ENCODE data around the gene DNAH17. TPM values are rescaled to one million over a fixed set of nuclear protein-coding genes. Genes with fewer than 3 reads are reported as not detected.
"Not testable (repeated sequence)": the region's sequence is repeated elsewhere in the genome, so short reads cannot be mapped to it uniquely, and the experiment has no call there.

The DNAH17 gene
- total and polyA plus RNA-seq, 9 donors: 0.35 to 5.2 (median 2.0) TPM

- Histone ChIP-seq H3K9me3 (replicated peaks; ENCODE audit: control insufficient read depth, low read depth, low read length) (no peaks in the 10 kb centered on the region), H3K27me3 (ENCODE audit: control insufficient read depth, insufficient read depth, low read length) (peaks cover 2% of the 10 kb centered on the region), H3K4me1 (ENCODE audit: control insufficient read depth, insufficient read depth, low read length) (no peaks in the 10 kb centered on the region), H3K27ac (ENCODE audit: low read length) (no peak overlapping the region), H3K4me3 (ENCODE audit: low read length) (no peak overlapping the region), H3K36me3 (ENCODE audit: control insufficient read depth, insufficient read depth, low read length) (no peaks in the 10 kb centered on the region)
- DNase-seq: no peak
- WGBS (ENCODE audit: insufficient coverage): 97% methylated on average over 11 of the region's 11 CpGs
Observed at GRCh38 chr17:78507526-78507925, 69.7 kb downstream of the DNAH17 start.

GRCh38 chr17:78506454-78507309, 70.5 kb downstream of the DNAH17 start:
- Histone ChIP-seq H3K4me1 (ENCODE audit: control insufficient read depth, insufficient read depth, low read length) (no peaks in the 10 kb centered on the region), H3K27me3 (ENCODE audit: control insufficient read depth, insufficient read depth, low read length) (peaks cover 2% of the 10 kb centered on the region), H3K4me3 (ENCODE audit: low read length) (no peak overlapping the region), H3K27ac (ENCODE audit: low read length) (no peak overlapping the region), H3K9me3 (replicated peaks; ENCODE audit: control insufficient read depth, low read depth, low read length) (no peaks in the 10 kb centered on the region), H3K36me3 (ENCODE audit: control insufficient read depth, insufficient read depth, low read length) (no peaks in the 10 kb centered on the region)
- 71% methylated on average over 14 of the region's 20 CpGs for WGBS (ENCODE audit: insufficient coverage)
- DNase-seq: no peak

GRCh38 chr17:78504156-78504925, 72.9 kb downstream of the DNAH17 start:
- H3K4me3 ChIP-seq (ENCODE audit: low read length): no peak overlapping the region
- H3K9me3 ChIP-seq (replicated peaks; ENCODE audit: control insufficient read depth, low read depth, low read length): no peaks in the 10 kb centered on the region
- peaks cover 2% of the 10 kb centered on the region for H3K27me3 ChIP-seq (ENCODE audit: control insufficient read depth, insufficient read depth, low read length)
- H3K36me3 ChIP-seq (ENCODE audit: control insufficient read depth, insufficient read depth, low read length): no peaks in the 10 kb centered on the region
- H3K27ac ChIP-seq (ENCODE audit: low read length): no peak overlapping the region
- no peaks in the 10 kb centered on the region for H3K4me1 ChIP-seq (ENCODE audit: control insufficient read depth, insufficient read depth, low read length)
- 85% methylated on average over 13 of the region's 21 CpGs for WGBS (ENCODE audit: insufficient coverage)
- DNase-seq: no peak

- H3K27ac ChIP-seq (ENCODE audit: low read length); DNase-seq; H3K4me3 ChIP-seq (ENCODE audit: low read length); H3K4me1 ChIP-seq (ENCODE audit: control insufficient read depth, insufficient read depth, low read length); H3K9me3 ChIP-seq (replicated peaks; ENCODE audit: control insufficient read depth, low read depth, low read length); H3K36me3 ChIP-seq (ENCODE audit: control insufficient read depth, insufficient read depth, low read length); H3K27me3 ChIP-seq (ENCODE audit: control insufficient read depth, insufficient read depth, low read length): not testable (repeated sequence)
- 96% methylated on average over 10 of the region's 11 CpGs for WGBS (ENCODE audit: insufficient coverage)
Observed at GRCh38 chr17:78503388-78503787, 73.8 kb downstream of the DNAH17 start.

- WGBS (ENCODE audit: insufficient coverage): 85% methylated on average over 20 of the region's 25 CpGs
- Histone ChIP-seq H3K36me3 (ENCODE audit: control insufficient read depth, insufficient read depth, low read length) (no peaks in the 10 kb centered on the region), H3K9me3 (replicated peaks; ENCODE audit: control insufficient read depth, low read depth, low read length) (no peaks in the 10 kb centered on the region), H3K27me3 (ENCODE audit: control insufficient read depth, insufficient read depth, low read length) (peaks cover 2% of the 10 kb centered on the region), H3K4me3 (ENCODE audit: low read length) (no peak overlapping the region), H3K27ac (ENCODE audit: low read length) (no peak overlapping the region), H3K4me1 (ENCODE audit: control insufficient read depth, insufficient read depth, low read length) (no peaks in the 10 kb centered on the region)
- no peak for DNase-seq
Observed at GRCh38 chr17:78502611-78503148, 74.5 kb downstream of the DNAH17 start.

- Histone ChIP-seq H3K4me1 (ENCODE audit: control insufficient read depth, insufficient read depth, low read length) (peaks cover 5% of the 10 kb centered on the region), H3K4me3 (ENCODE audit: low read length) (no peak overlapping the region), H3K27ac (ENCODE audit: low read length) (no peak overlapping the region), H3K9me3 (replicated peaks; ENCODE audit: control insufficient read depth, low read depth, low read length) (no peaks in the 10 kb centered on the region), H3K36me3 (ENCODE audit: control insufficient read depth, insufficient read depth, low read length) (no peaks in the 10 kb centered on the region), H3K27me3 (ENCODE audit: control insufficient read depth, insufficient read depth, low read length) (no peaks in the 10 kb centered on the region)
- no peak for DNase-seq
- WGBS (ENCODE audit: insufficient coverage): 87% methylated on average over 27 of the region's 27 CpGs
Observed at GRCh38 chr17:78501241-78502036, 75.8 kb downstream of the DNAH17 start.

GRCh38 chr17:78500806-78501205, 76.4 kb downstream of the DNAH17 start:
- WGBS (ENCODE audit: insufficient coverage): 95% methylated on average over 5 of the region's 7 CpGs

GRCh38 chr17:78499715-78500540, 77.3 kb downstream of the DNAH17 start:
- peaks cover 5% of the 10 kb centered on the region for H3K4me1 ChIP-seq (ENCODE audit: control insufficient read depth, insufficient read depth, low read length)
- 81% methylated on average over 16 of the region's 21 CpGs for WGBS (ENCODE audit: insufficient coverage)
- no peaks in the 10 kb centered on the region for H3K36me3 ChIP-seq (ENCODE audit: control insufficient read depth, insufficient read depth, low read length)
- H3K27me3 ChIP-seq (ENCODE audit: control insufficient read depth, insufficient read depth, low read length): no peaks in the 10 kb centered on the region
- H3K9me3 ChIP-seq (replicated peaks; ENCODE audit: control insufficient read depth, low read depth, low read length): no peaks in the 10 kb centered on the region
- no peak for DNase-seq
- H3K27ac ChIP-seq (ENCODE audit: low read length): no peak overlapping the region
- no peak overlapping the region for H3K4me3 ChIP-seq (ENCODE audit: low read length)

More at GRCh38 chr17:78500806-78501205, 76.4 kb downstream of the DNAH17 start:
- no peak for DNase-seq
- Histone ChIP-seq H3K27ac (ENCODE audit: low read length) (no peak overlapping the region), H3K27me3 (ENCODE audit: control insufficient read depth, insufficient read depth, low read length) (no peaks in the 10 kb centered on the region), H3K36me3 (ENCODE audit: control insufficient read depth, insufficient read depth, low read length) (no peaks in the 10 kb centered on the region), H3K4me3 (ENCODE audit: low read length) (no peak overlapping the region), H3K4me1 (ENCODE audit: control insufficient read depth, insufficient read depth, low read length) (peaks cover 5% of the 10 kb centered on the region), H3K9me3 (replicated peaks; ENCODE audit: control insufficient read depth, low read depth, low read length) (no peaks in the 10 kb centered on the region)

GRCh38 chr17:78498848-78499247, 78.3 kb downstream of the DNAH17 start:
- no peak overlapping the region for H3K4me3 ChIP-seq (ENCODE audit: low read length)
- no peaks in the 10 kb centered on the region for H3K36me3 ChIP-seq (ENCODE audit: control insufficient read depth, insufficient read depth, low read length)
- H3K27ac ChIP-seq (ENCODE audit: low read length): no peak overlapping the region
- DNase-seq: no peak
- no peaks in the 10 kb centered on the region for H3K27me3 ChIP-seq (ENCODE audit: control insufficient read depth, insufficient read depth, low read length)
- H3K4me1 ChIP-seq (ENCODE audit: control insufficient read depth, insufficient read depth, low read length): peaks cover 5% of the 10 kb centered on the region
- WGBS (ENCODE audit: insufficient coverage): 53% methylated on average over 17 of the region's 17 CpGs
- H3K9me3 ChIP-seq (replicated peaks; ENCODE audit: control insufficient read depth, low read depth, low read length): no peaks in the 10 kb centered on the region
